Activated CD4-positive, alpha-beta memory T cell treated with anti-CD3 and anti-CD28 coated beads, Interleukin-2, amount 10 ng/mL, durations not matched to agents 7 days and 5 days (primary cell): ENCODE data around the gene CASQ1. TPM values are rescaled to one million over a fixed set of nuclear protein-coding genes. Genes with fewer than 3 reads are reported as not detected.

Source experiments
- CTCF ChIA-PET: fragments of 350-600 bp; sonication (Branson Sonifier 250); formaldehyde crosslinking; loops from one replicate; lab custom pipeline; 2021; ENCODE audit warnings: antibody characterized with exemption, inconsistent platforms; lab: Charles Lee
- POLR2A ChIA-PET: fragments of 350-600 bp; sonication (Branson Sonifier 250); formaldehyde crosslinking; loops from one replicate; lab custom pipeline; 2021; ENCODE audit warnings: antibody characterized with exemption; lab: Charles Lee
- DNase-seq: peaks from one replicate; pipeline ENCODE4 v3.0.0-alpha.2; 2020
- H3K27ac Mint-ChIP-seq: one replicate; pipeline ENCODE4 v1.8.0; 2021; ENCODE audit warnings: mild to moderate bottlenecking, mixed read lengths
- H3K27me3 Mint-ChIP-seq: one replicate; pipeline ENCODE4 v1.8.0; 2021; ENCODE audit warnings: mixed read lengths
- H3K36me3 Mint-ChIP-seq: one replicate; pipeline ENCODE4 v1.8.0; 2021; ENCODE audit warnings: low read depth, mixed read lengths
- H3K4me1 Mint-ChIP-seq: one replicate; pipeline ENCODE4 v1.8.0; 2021; ENCODE audit warnings: mixed read lengths
- H3K4me3 Mint-ChIP-seq: one replicate; pipeline ENCODE4 v1.8.0; 2021; ENCODE audit warnings: mild to moderate bottlenecking, mixed read lengths
- H3K9me3 Mint-ChIP-seq: one replicate; pipeline ENCODE4 v1.8.0; 2021; ENCODE audit warnings: mixed read lengths
- total RNA-seq, 2 experiments: library from RNA; stranded (reverse); gene quantifications; one replicate each; pipeline ENCODE4 v1.2.3, GENCODE V29; 2021

CASQ1 gene
- total RNA-seq, 2 experiments from 2014 or later: 0.35 TPM; not detected in 1

GRCh38 chr1:160159846-160160245 is 30.5 kb upstream of the CASQ1 start:
- Mint-ChIP-seq H3K9me3 (no peaks in the 10 kb centered on the region), H3K27ac (no peak overlapping the region), H3K4me1 (peaks cover 6% of the 10 kb centered on the region), H3K27me3 (peaks cover 39% of the 10 kb centered on the region), H3K36me3 (no peaks in the 10 kb centered on the region), H3K4me3 (no peak overlapping the region)
- DNase-seq: no peak
- ChIA-PET POLR2A (no interaction called here), CTCF (no interaction called here)

GRCh38 chr1:160161965-160162705 is 28.2 kb upstream of the CASQ1 start:
- DNase-seq: no peak
- ChIA-PET POLR2A (no interaction called here), CTCF (interaction anchor here (1.0 to 1.2 kb wide), 2 partner anchors 76 to 129 kb away, joined by 3 to 4 read pairs; no protein-coding TSS in a partner anchor)
- Mint-ChIP-seq H3K27ac (no peak overlapping the region), H3K27me3 (peaks cover 45% of the 10 kb centered on the region), H3K4me1 (peaks cover 6% of the 10 kb centered on the region), H3K9me3 (no peaks in the 10 kb centered on the region), H3K4me3 (no peak overlapping the region), H3K36me3 (no peaks in the 10 kb centered on the region)

GRCh38 chr1:160162931-160163330 is 27.4 kb upstream of the CASQ1 start:
- Mint-ChIP-seq H3K4me3 (no peak overlapping the region), H3K9me3 (no peaks in the 10 kb centered on the region), H3K4me1 (peaks cover 6% of the 10 kb centered on the region), H3K27me3 (peaks cover 44% of the 10 kb centered on the region), H3K36me3 (no peaks in the 10 kb centered on the region), H3K27ac (no peak overlapping the region)
- ChIA-PET CTCF (no interaction called here), POLR2A (no interaction called here)
- no peak for DNase-seq

DNA sequence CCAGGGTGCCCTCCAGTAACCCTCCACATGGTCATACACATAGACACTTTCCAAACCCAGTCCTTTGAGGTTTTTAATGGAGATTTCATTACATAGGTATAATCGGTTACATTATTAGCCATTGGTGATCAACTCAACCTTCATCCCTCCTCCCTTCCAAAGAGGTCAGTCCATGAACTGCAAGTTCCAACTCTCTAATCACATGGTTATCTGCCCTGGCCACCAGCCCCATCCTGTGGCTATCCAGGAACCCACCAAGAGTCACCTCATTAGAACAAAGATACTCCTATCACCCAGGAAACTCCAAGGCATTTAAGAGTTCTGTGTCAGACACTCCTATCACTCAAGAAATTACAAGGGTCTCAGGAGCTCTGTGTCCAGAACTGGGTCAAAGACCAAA is 26.8 kb upstream of the CASQ1 start:
- peaks cover 6% of the 10 kb centered on the region for H3K4me1 Mint-ChIP-seq
- H3K36me3 Mint-ChIP-seq: no peaks in the 10 kb centered on the region
- CTCF ChIA-PET: no interaction called here
- H3K27me3 Mint-ChIP-seq: peaks cover 43% of the 10 kb centered on the region
- no peaks in the 10 kb centered on the region for H3K9me3 Mint-ChIP-seq
- H3K27ac Mint-ChIP-seq: no peak overlapping the region
- no peak for DNase-seq
- no peak overlapping the region for H3K4me3 Mint-ChIP-seq
- POLR2A ChIA-PET: no interaction called here

GRCh38 chr1:160164121-160164520 is 26.3 kb upstream of the CASQ1 start:
- Mint-ChIP-seq H3K27ac (no peak overlapping the region), H3K36me3 (no peaks in the 10 kb centered on the region), H3K4me3 (no peak overlapping the region), H3K9me3 (no peaks in the 10 kb centered on the region), H3K4me1 (peaks cover 6% of the 10 kb centered on the region), H3K27me3 (peaks cover 43% of the 10 kb centered on the region)
- ChIA-PET CTCF (interaction anchor here (1.4 kb wide), 1 partner anchor 127 kb away, joined by 3 read pairs; no protein-coding TSS in a partner anchor), POLR2A (no interaction called here)
- DNase-seq: no peak

- POLR2A ChIA-PET: no interaction called here
Observed at GRCh38 chr1:160166166-160166868, 24.1 kb upstream of the CASQ1 start.

GRCh38 chr1:160167056-160167455 is 23.3 kb upstream of the CASQ1 start:
- H3K4me3 Mint-ChIP-seq: no peak overlapping the region
- DNase-seq: no peak
- ChIA-PET CTCF (no interaction called here), POLR2A (no interaction called here)
- H3K27me3 Mint-ChIP-seq: peaks cover 50% of the 10 kb centered on the region
- no peaks in the 10 kb centered on the region for H3K9me3 Mint-ChIP-seq
- peaks cover 11% of the 10 kb centered on the region for H3K4me1 Mint-ChIP-seq
- no peaks in the 10 kb centered on the region for H3K36me3 Mint-ChIP-seq
- no peak overlapping the region for H3K27ac Mint-ChIP-seq

More at GRCh38 chr1:160166166-160166868, 24.1 kb upstream of the CASQ1 start:
- H3K36me3 Mint-ChIP-seq: no peaks in the 10 kb centered on the region
- peaks cover 48% of the 10 kb centered on the region for H3K27me3 Mint-ChIP-seq
- no peak for DNase-seq
- H3K9me3 Mint-ChIP-seq: no peaks in the 10 kb centered on the region
- H3K27ac Mint-ChIP-seq: no peak overlapping the region
- H3K4me3 Mint-ChIP-seq: no peak overlapping the region
- H3K4me1 Mint-ChIP-seq: peaks cover 13% of the 10 kb centered on the region
- CTCF ChIA-PET: no interaction called here

GRCh38 chr1:160167580-160167979 is 22.8 kb upstream of the CASQ1 start:
- H3K27ac Mint-ChIP-seq: no peak overlapping the region
- no peak for DNase-seq
- peaks cover 54% of the 10 kb centered on the region for H3K27me3 Mint-ChIP-seq
- no peaks in the 10 kb centered on the region for H3K36me3 Mint-ChIP-seq
- peaks cover 8% of the 10 kb centered on the region for H3K4me1 Mint-ChIP-seq
- CTCF ChIA-PET: interaction anchor here (0.7 to 1.2 kb wide), 2 partner anchors 124 to 129 kb away, joined by 3 read pairs; no protein-coding TSS in a partner anchor
- no peaks in the 10 kb centered on the region for H3K9me3 Mint-ChIP-seq
- POLR2A ChIA-PET: no interaction called here
- H3K4me3 Mint-ChIP-seq: no peak overlapping the region

GRCh38 chr1:160168016-160168415 is 22.4 kb upstream of the CASQ1 start:
- ChIA-PET POLR2A (no interaction called here), CTCF (interaction anchor here (0.7 to 1.2 kb wide), 2 partner anchors 123 to 128 kb away, joined by 3 read pairs; no protein-coding TSS in a partner anchor)
- no peaks in the 10 kb centered on the region for H3K9me3 Mint-ChIP-seq
- H3K27me3 Mint-ChIP-seq: peaks cover 59% of the 10 kb centered on the region
- H3K36me3 Mint-ChIP-seq: no peaks in the 10 kb centered on the region
- H3K27ac Mint-ChIP-seq: no peak overlapping the region
- H3K4me1 Mint-ChIP-seq: peaks cover 8% of the 10 kb centered on the region
- DNase-seq: no peak
- H3K4me3 Mint-ChIP-seq: no peak overlapping the region

- Mint-ChIP-seq H3K4me1 (peaks cover 12% of the 10 kb centered on the region), H3K27me3 (peaks cover 60% of the 10 kb centered on the region), H3K36me3 (no peaks in the 10 kb centered on the region), H3K4me3 (no peak overlapping the region), H3K27ac (no peak overlapping the region), H3K9me3 (no peaks in the 10 kb centered on the region)
- POLR2A ChIA-PET: no interaction called here
- CTCF ChIA-PET: interaction anchor here (1.2 to 1.4 kb wide), 2 partner anchors 122 kb away, joined by 3 read pairs; no protein-coding TSS in a partner anchor
- DNase-seq: no peak
Observed at GRCh38 chr1:160168609-160169369, 21.6 kb upstream of the CASQ1 start.

GRCh38 chr1:160169553-160170399 is 20.6 kb upstream of the CASQ1 start:
- DNase-seq: no peak
- Mint-ChIP-seq H3K27ac (no peak overlapping the region), H3K36me3 (no peaks in the 10 kb centered on the region), H3K4me3 (no peak overlapping the region), H3K4me1 (peaks cover 12% of the 10 kb centered on the region), H3K9me3 (no peaks in the 10 kb centered on the region), H3K27me3 (peaks cover 56% of the 10 kb centered on the region)
- POLR2A ChIA-PET: interaction anchor here (0.7 kb wide), 1 partner anchor 36 kb away, joined by 3 read pairs; no protein-coding TSS in a partner anchor
- CTCF ChIA-PET: interaction anchor here (0.7 to 1.4 kb wide), 2 partner anchors 121 to 852 kb away, joined by 3 to 4 read pairs; no protein-coding TSS in a partner anchor

DNA sequence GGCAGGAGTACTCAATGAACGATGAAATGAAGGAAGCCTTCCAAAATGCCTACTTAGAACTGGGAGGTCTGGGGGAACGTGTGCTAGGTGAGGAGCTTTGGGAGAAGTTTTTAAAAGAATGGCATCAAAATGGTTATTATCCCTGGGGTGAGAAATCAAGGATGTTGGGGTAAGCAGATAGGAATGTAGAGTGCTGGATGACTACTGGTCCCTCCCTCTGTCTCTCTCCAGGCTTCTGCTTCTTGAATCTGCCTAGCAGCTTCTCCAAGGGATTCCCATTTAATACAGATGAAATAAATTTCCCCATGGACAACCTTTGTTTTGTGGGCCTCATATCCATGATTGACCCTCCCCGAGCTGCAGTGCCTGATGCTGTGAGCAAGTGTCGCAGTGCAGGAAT is 19.0 kb upstream of the CASQ1 start:
- peaks cover 51% of the 10 kb centered on the region for H3K27me3 Mint-ChIP-seq
- peaks cover 12% of the 10 kb centered on the region for H3K4me1 Mint-ChIP-seq
- CTCF ChIA-PET: no interaction called here
- no peak overlapping the region for H3K27ac Mint-ChIP-seq
- POLR2A ChIA-PET: no interaction called here
- H3K36me3 Mint-ChIP-seq: no peaks in the 10 kb centered on the region
- DNase-seq: no peak
- no peaks in the 10 kb centered on the region for H3K9me3 Mint-ChIP-seq
- H3K4me3 Mint-ChIP-seq: no peak overlapping the region
